Neuronal stem cell (in vitro differentiated cells): Measurements from ENCODE around the gene C18orf63.
"Not testable (repeated sequence)": the region's sequence is repeated elsewhere in the genome, so short reads cannot be mapped to it uniquely, and the experiment has no call there.

Experiments
- DNase-seq: peaks from one replicate; pipeline ENCODE4 v3.0.0-alpha.2; 2013; ENCODE audit warnings: low spot score
- H2AFZ ChIP-seq: one replicate; pipeline ENCODE4 v1.6.1; 2013; ENCODE audit warnings: mild to moderate bottlenecking, low read length, inconsistent platforms
- H2AK5ac ChIP-seq: 2 replicates; pipeline ENCODE4 v1.6.1; 2013; ENCODE audit warnings: low read depth, mild to moderate bottlenecking, inconsistent platforms, low read length, moderate library complexity, mixed read lengths
- H2BK120ac ChIP-seq: 2 replicates; pipeline ENCODE4 v1.6.1; 2013; ENCODE audit warnings: low read depth, mild to moderate bottlenecking, inconsistent platforms, low read length, moderate library complexity, mixed read lengths
- H2BK12ac ChIP-seq: one replicate; pipeline ENCODE4 v1.6.1; 2013; ENCODE audit warnings: low read length, inconsistent platforms
- H2BK15ac ChIP-seq: 2 replicates; pipeline ENCODE4 v1.6.1; 2013; ENCODE audit warnings: mild to moderate bottlenecking, low read length, inconsistent platforms, mixed read lengths
- H2BK5ac ChIP-seq: one replicate; pipeline ENCODE4 v1.6.1; 2013; ENCODE audit warnings: inconsistent platforms, mild to moderate bottlenecking, low read length, moderate library complexity
- H3K14ac ChIP-seq: one replicate; pipeline ENCODE4 v1.6.1; 2013; ENCODE audit warnings: low read length, inconsistent platforms
- H3K18ac ChIP-seq: 2 replicates; pipeline ENCODE4 v1.6.1; 2013; ENCODE audit warnings: low read length, inconsistent platforms
- H3K23ac ChIP-seq: 2 replicates; pipeline ENCODE4 v1.6.1; 2013; ENCODE audit warnings: low read depth, mild to moderate bottlenecking, mixed read lengths, low read length, inconsistent platforms; ENCODE audit not compliant: poor library complexity
- H3K27ac ChIP-seq: replicated peaks from 3 replicates; pipeline ENCODE4 v1.5.1; 2013; ENCODE audit warnings: low read length, inconsistent platforms
- H3K27me3 ChIP-seq, 3 experiments: 2 replicates each; pipeline ENCODE4 v1.6.1; 2013; ENCODE audit warnings: low read length in 3 of 3, mild to moderate bottlenecking in 2 of 3, inconsistent platforms in 1 of 3, low read depth in 1 of 3, mixed read lengths in 1 of 3, moderate library complexity in 1 of 3; ENCODE audit not compliant: control insufficient read depth in 3 of 3, insufficient read depth in 3 of 3
- H3K36me3 ChIP-seq, 2 donors: replicated peaks in 1 of 2; 2 replicates each; pipeline ENCODE4 v1.6.1; 2013; ENCODE audit warnings: low read length in 2 of 2; ENCODE audit not compliant: control insufficient read depth in 2 of 2, insufficient read depth in 2 of 2
- H3K4ac ChIP-seq: 2 replicates; pipeline ENCODE4 v1.6.1; 2013; ENCODE audit warnings: inconsistent platforms, mild to moderate bottlenecking, low read length, moderate library complexity
- H3K4me1 ChIP-seq, 2 donors: 1 replicate in 1 of 2; 2 replicates in 1 of 2; pipeline ENCODE4 v1.6.1; 2013; ENCODE audit warnings: low read length in 2 of 2, low read depth in 1 of 2; ENCODE audit not compliant: control insufficient read depth in 2 of 2, insufficient read depth in 1 of 2
- H3K4me2 ChIP-seq: one replicate; pipeline ENCODE4 v1.6.1; 2013; ENCODE audit warnings: mild to moderate bottlenecking, low read length, inconsistent platforms; ENCODE audit not compliant: insufficient read depth, poor library complexity, severe bottlenecking
- H3K4me3 ChIP-seq, 2 donors: 2 replicates each; pipeline ENCODE4 v1.5.1; 2013; ENCODE audit warnings: low read length in 2 of 2, mild to moderate bottlenecking in 2 of 2, inconsistent platforms in 1 of 2, moderate library complexity in 1 of 2
- H3K79me1 ChIP-seq: one replicate; pipeline ENCODE4 v1.6.1; 2013; ENCODE audit warnings: low read depth, mild to moderate bottlenecking, inconsistent platforms, low read length, moderate library complexity
- H3K9ac ChIP-seq: one replicate; pipeline ENCODE4 v1.6.1; 2013; ENCODE audit warnings: mild to moderate bottlenecking, low read depth, low read length, inconsistent platforms; ENCODE audit not compliant: poor library complexity
- H3K9me3 ChIP-seq, 2 donors: replicated peaks in 1 of 2; 2 replicates each; pipeline versions ENCODE3 to v1.6.1; 2013; ENCODE audit warnings: low read length in 2 of 2, mild to moderate bottlenecking in 2 of 2, inconsistent platforms in 1 of 2, low read depth in 1 of 2, mixed read lengths in 1 of 2, moderate library complexity in 1 of 2; ENCODE audit not compliant: control insufficient read depth in 2 of 2, insufficient read depth in 1 of 2
- H4K8ac ChIP-seq: one replicate; pipeline ENCODE4 v1.6.1; 2013; ENCODE audit warnings: low read depth, mild to moderate bottlenecking, inconsistent platforms, low read length, moderate library complexity
- H4K91ac ChIP-seq: one replicate; pipeline ENCODE4 v1.6.1; 2013; ENCODE audit warnings: low read length, low read depth, mild to moderate bottlenecking, inconsistent platforms; ENCODE audit not compliant: poor library complexity
- WGBS, 2 donors: extraction: QIAGEN DNeasy Blood & Tissue Kit; methylation state at CpG; one replicate each; pipeline ENCODE4 v1.1.7; 2013; ENCODE audit warnings: missing lambda C conversion rate in 2 of 2, mixed read lengths in 1 of 2; ENCODE audit not compliant: insufficient read length in 2 of 2, insufficient replicate concordance in 1 of 2; ENCODE audit errors: extremely low coverage in 2 of 2; 5-methylcytosine and 5-hydroxymethylcytosine counted together

C18orf63 gene

DNA sequence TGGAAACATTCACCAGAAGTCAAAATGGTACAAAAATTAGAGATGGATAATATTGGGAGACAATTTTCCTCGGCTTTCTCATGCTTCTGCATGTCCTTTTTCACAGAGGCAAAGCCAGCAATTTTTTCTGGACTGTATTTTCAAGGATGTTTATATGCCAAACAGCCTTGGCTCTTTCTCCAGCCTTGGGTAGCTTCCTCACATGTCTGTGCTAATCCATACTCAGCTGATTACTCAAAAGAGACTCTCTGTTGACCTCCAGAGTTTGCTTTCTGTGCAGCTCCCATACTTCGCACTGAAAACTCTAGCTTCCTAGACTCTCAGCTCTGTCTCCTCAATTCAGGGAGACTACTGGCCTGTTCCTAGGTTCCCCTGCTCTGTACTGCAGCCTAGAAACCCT is 10.6 kb downstream of the C18orf63 start:
- Histone ChIP-seq H3K9ac (no peak overlapping the region), H4K91ac (no peak overlapping the region), H4K8ac (no peak overlapping the region), H3K4me1 (peaks cover 0 to 4% of the 10 kb centered on the region in 2 donors), H2BK12ac (no peak overlapping the region), H3K36me3 (no peaks in the 10 kb centered on the region), H3K23ac (no peak overlapping the region), H3K14ac (no peak overlapping the region), H2BK15ac (no peak overlapping the region), H3K4me2 (no peak overlapping the region), H2AFZ (no peak overlapping the region), H3K27me3 (no peaks in the 10 kb centered on the region), H2BK5ac (no peak overlapping the region), H3K18ac (no peak overlapping the region), H3K79me1 (no peaks in the 10 kb centered on the region), H2BK120ac (no peak overlapping the region), H3K4me3 (no peak overlapping the region), H2AK5ac (no peak overlapping the region), H3K9me3 (no peaks in the 10 kb centered on the region), H3K27ac (no peak overlapping the region), H3K4ac (no peak overlapping the region)
- no peak for DNase-seq
- no CpG with 5 or more reads among the region's 2 CpGs for WGBS, 2 donors

GRCh38 chr18:74326791-74327190 is 11.2 kb downstream of the C18orf63 start:
- WGBS, 2 donors, result no CpG with 5 or more reads among the region's 3 CpGs
- H3K4me1 ChIP-seq, H3K4ac ChIP-seq, H3K27ac ChIP-seq, H3K4me3 ChIP-seq, H4K8ac ChIP-seq, H3K27me3 ChIP-seq, H3K14ac ChIP-seq, DNase-seq, H3K4me2 ChIP-seq, H4K91ac ChIP-seq, H3K36me3 ChIP-seq, H2BK12ac ChIP-seq, H2AK5ac ChIP-seq, H3K18ac ChIP-seq, H3K79me1 ChIP-seq, H2BK5ac ChIP-seq, H3K9me3 ChIP-seq, H3K9ac ChIP-seq, H3K23ac ChIP-seq, H2AFZ ChIP-seq, H2BK120ac ChIP-seq, H2BK15ac ChIP-seq: not testable (repeated sequence)

DNA sequence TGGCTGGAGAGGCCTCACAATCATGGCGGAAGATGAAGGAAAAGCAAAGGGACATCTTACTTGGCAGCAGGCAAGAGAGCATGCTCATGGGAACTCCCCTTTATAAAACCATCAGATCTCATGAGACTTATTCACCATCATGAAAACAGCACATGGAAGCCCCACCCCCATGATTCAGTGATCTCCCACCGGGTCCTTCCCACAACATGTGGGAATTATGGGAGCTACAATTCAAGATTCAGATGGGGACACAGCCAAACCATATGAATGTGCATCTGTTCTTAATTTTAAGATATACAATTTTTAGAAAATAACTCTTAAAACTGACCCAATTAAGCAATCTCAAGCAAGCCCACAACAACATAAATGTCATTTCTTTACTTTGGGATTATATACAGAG is 12.6 kb downstream of the C18orf63 start:
- no peak overlapping the region for H3K4ac ChIP-seq
- no peak overlapping the region for H3K18ac ChIP-seq
- H2BK5ac ChIP-seq, result no peak overlapping the region
- no peaks in the 10 kb centered on the region for H3K36me3 ChIP-seq
- no peak overlapping the region for H3K23ac ChIP-seq
- no peak overlapping the region for H4K8ac ChIP-seq
- no peak overlapping the region for H2AFZ ChIP-seq
- no CpG with 5 or more reads among the region's 2 CpGs for WGBS, 2 donors
- H3K79me1 ChIP-seq, result no peaks in the 10 kb centered on the region
- H2BK120ac ChIP-seq, result no peak overlapping the region
- no peak overlapping the region for H3K4me2 ChIP-seq
- no peaks in the 10 kb centered on the region for H3K27me3 ChIP-seq
- DNase-seq, result no peak
- no peak overlapping the region for H2BK15ac ChIP-seq
- H2BK12ac ChIP-seq, result no peak overlapping the region
- H3K9ac ChIP-seq, result no peak overlapping the region
- H3K9me3 ChIP-seq, result no peaks in the 10 kb centered on the region
- H3K14ac ChIP-seq, result no peak overlapping the region
- H2AK5ac ChIP-seq, result no peak overlapping the region
- H3K4me1 ChIP-seq, result peaks cover 0 to 4% of the 10 kb centered on the region in 2 donors
- H3K27ac ChIP-seq, result no peak overlapping the region
- H3K4me3 ChIP-seq, result no peak overlapping the region
- no peak overlapping the region for H4K91ac ChIP-seq

- WGBS, 2 donors, result no CpG with 5 or more reads among the region's 1 CpG
- Histone ChIP-seq H2BK120ac (no peak overlapping the region), H3K27ac (no peak overlapping the region)
Measured at GRCh38 chr18:74329688-74330205, 14.1 kb downstream of the C18orf63 start.

More at GRCh38 chr18:74329688-74330205, 14.1 kb downstream of the C18orf63 start:
- Histone ChIP-seq H3K4me1 (peaks cover 0 to 4% of the 10 kb centered on the region in 2 donors), H4K8ac (no peak overlapping the region), H3K18ac (no peak overlapping the region), H3K4me3 (no peak overlapping the region), H2BK5ac (no peak overlapping the region), H3K79me1 (no peaks in the 10 kb centered on the region), H3K36me3 (no peaks in the 10 kb centered on the region), H2BK12ac (no peak overlapping the region), H4K91ac (no peak overlapping the region), H2AK5ac (no peak overlapping the region), H3K14ac (no peak overlapping the region), H2AFZ (no peak overlapping the region), H3K4me2 (no peak overlapping the region), H3K23ac (no peak overlapping the region), H3K9me3 (no peaks in the 10 kb centered on the region), H3K9ac (no peak overlapping the region), H3K4ac (no peak overlapping the region), H3K27me3 (no peaks in the 10 kb centered on the region), H2BK15ac (no peak overlapping the region)
- DNase-seq, result no peak
